Activated naive CD4-positive, alpha-beta T cell treated with anti-CD3 and anti-CD28 coated beads, Interleukin-2, amount 10 ng/mL, durations not matched to agents 7 days and 5 days (primary cell): ENCODE measurements around the gene SMARCA2.
A peak's percentile ranks its signal among the peaks of the same experiment; 100 is the strongest.

Experiments
- CTCF ChIA-PET: fragments of 350-600 bp; sonication (Branson Sonifier 250); formaldehyde crosslinking; loops from one replicate; lab custom pipeline; 2021; ENCODE audit warnings: antibody characterized with exemption; lab: Charles Lee
- DNase-seq: peaks from one replicate; pipeline ENCODE4 v3.0.0-alpha.2; 2020
- H3K27ac Mint-ChIP-seq: one replicate; pipeline ENCODE4 v1.8.0; 2021; ENCODE audit warnings: mild to moderate bottlenecking, moderate library complexity, mixed read lengths
- H3K27me3 Mint-ChIP-seq: one replicate; pipeline ENCODE4 v1.8.0; 2021; ENCODE audit warnings: mild to moderate bottlenecking, mixed read lengths
- H3K36me3 Mint-ChIP-seq: one replicate; pipeline ENCODE4 v1.8.0; 2021; ENCODE audit warnings: mixed read lengths
- H3K4me1 Mint-ChIP-seq: one replicate; pipeline ENCODE4 v1.8.0; 2021; ENCODE audit warnings: mixed read lengths
- H3K4me3 Mint-ChIP-seq: one replicate; pipeline ENCODE4 v1.8.0; 2021; ENCODE audit warnings: mild to moderate bottlenecking, moderate library complexity, mixed read lengths
- H3K9me3 Mint-ChIP-seq: one replicate; pipeline ENCODE4 v1.8.0; 2021; ENCODE audit warnings: mixed read lengths

SMARCA2 gene

GRCh38 chr9:2040828-2041227 is 25.7 kb downstream of the SMARCA2 start:
- Mint-ChIP-seq H3K27me3 (no peaks in the 10 kb centered on the region), H3K27ac (no peak overlapping the region), H3K36me3 (peaks cover 91% of the 10 kb centered on the region), H3K4me1 (peaks cover 46% of the 10 kb centered on the region), H3K9me3 (no peaks in the 10 kb centered on the region), H3K4me3 (no peak overlapping the region)
- no peak for DNase-seq
- CTCF ChIA-PET: no interaction called here

- CTCF ChIA-PET: no interaction called here
- Mint-ChIP-seq H3K36me3 (peaks cover 88% of the 10 kb centered on the region), H3K4me1 (peaks cover 37% of the 10 kb centered on the region), H3K27me3 (no peaks in the 10 kb centered on the region), H3K4me3 (no peak overlapping the region), H3K27ac (no peak overlapping the region), H3K9me3 (no peaks in the 10 kb centered on the region)
- no peak for DNase-seq
These were observed 26.6 kb downstream of the SMARCA2 start for GRCh38 chr9:2041736-2042135.

DNA sequence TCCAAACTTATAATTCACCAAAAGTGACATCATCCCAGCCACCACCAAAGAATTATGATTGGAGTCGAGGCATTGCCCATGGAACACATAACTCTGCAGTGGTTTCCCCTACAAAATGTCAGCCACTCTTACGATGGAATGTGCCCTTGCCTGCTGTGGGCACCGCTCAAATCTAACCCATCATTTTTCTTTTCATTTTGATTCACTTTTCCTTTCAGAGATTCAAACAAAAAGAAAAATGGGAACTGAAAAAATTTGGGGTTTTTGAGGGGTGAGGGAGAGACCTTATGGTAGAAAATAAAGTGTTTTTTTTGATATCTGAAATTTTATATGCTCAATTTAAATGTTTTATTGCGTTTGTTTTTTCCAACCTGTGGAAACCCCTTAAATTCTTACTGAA is 28.1 kb downstream of the SMARCA2 start:
- no peaks in the 10 kb centered on the region for H3K9me3 Mint-ChIP-seq
- H3K27me3 Mint-ChIP-seq: no peaks in the 10 kb centered on the region
- peak overlapping the region; percentile 28 for H3K27ac Mint-ChIP-seq
- no peak overlapping the region for H3K4me3 Mint-ChIP-seq
- peaks cover 30% of the 10 kb centered on the region for H3K4me1 Mint-ChIP-seq
- peaks cover 84% of the 10 kb centered on the region for H3K36me3 Mint-ChIP-seq
- CTCF ChIA-PET: interaction anchor here (0.6 kb wide), 1 partner anchor 1228 kb away, joined by 3 read pairs; no protein-coding TSS in a partner anchor
- DNase-seq: no peak

DNA sequence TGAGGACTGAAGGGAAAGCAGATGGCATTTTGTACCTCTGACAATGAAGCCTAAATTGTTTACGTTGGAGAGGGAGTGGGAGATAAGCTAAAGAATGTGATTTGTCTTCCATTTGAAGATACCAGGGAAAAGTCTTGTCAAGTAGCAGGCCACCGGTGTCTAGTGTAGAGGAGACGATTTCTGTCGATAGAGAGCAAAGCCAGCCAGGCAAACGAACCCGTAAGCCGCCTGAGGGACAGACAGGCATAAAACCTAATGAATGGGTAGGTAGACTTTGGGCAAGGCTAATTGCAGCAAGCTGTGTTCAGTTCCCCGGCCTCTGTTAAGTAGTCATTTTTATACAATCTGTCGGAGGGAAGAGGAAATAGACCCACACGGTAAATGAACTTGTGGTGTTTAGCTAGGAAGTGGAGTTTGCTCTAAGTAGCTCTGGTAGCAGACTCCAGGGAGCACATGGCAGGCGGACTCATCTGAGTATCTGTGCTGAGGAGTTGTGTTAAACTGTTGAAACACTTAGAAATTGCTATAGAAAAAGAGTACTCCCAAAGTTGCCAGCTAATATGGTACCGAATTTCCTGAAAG is 28.8 kb downstream of the SMARCA2 start:
- no peaks in the 10 kb centered on the region for H3K27me3 Mint-ChIP-seq
- CTCF ChIA-PET: interaction anchor here (0.6 kb wide), 1 partner anchor 11 kb away, joined by 3 read pairs; no protein-coding TSS in a partner anchor
- no peak overlapping the region for H3K27ac Mint-ChIP-seq
- peaks cover 30% of the 10 kb centered on the region for H3K4me1 Mint-ChIP-seq
- no peaks in the 10 kb centered on the region for H3K9me3 Mint-ChIP-seq
- no peak overlapping the region for H3K4me3 Mint-ChIP-seq
- DNase-seq: no peak
- peaks cover 84% of the 10 kb centered on the region for H3K36me3 Mint-ChIP-seq

- CTCF ChIA-PET: no interaction called here
- H3K9me3 Mint-ChIP-seq: no peaks in the 10 kb centered on the region
- H3K36me3 Mint-ChIP-seq: peaks cover 83% of the 10 kb centered on the region
- DNase-seq: no peak
- no peak overlapping the region for H3K4me3 Mint-ChIP-seq
- H3K27ac Mint-ChIP-seq: no peak overlapping the region
- no peaks in the 10 kb centered on the region for H3K27me3 Mint-ChIP-seq
- peaks cover 40% of the 10 kb centered on the region for H3K4me1 Mint-ChIP-seq
These were observed 32.1 kb downstream of the SMARCA2 start for GRCh38 chr9:2047144-2047671.

- DNase-seq: no peak
- H3K4me1 Mint-ChIP-seq: peaks cover 44% of the 10 kb centered on the region
- no peak overlapping the region for H3K27ac Mint-ChIP-seq
- no peaks in the 10 kb centered on the region for H3K9me3 Mint-ChIP-seq
- H3K4me3 Mint-ChIP-seq: no peak overlapping the region
- H3K36me3 Mint-ChIP-seq: peaks cover 80% of the 10 kb centered on the region
- H3K27me3 Mint-ChIP-seq: no peaks in the 10 kb centered on the region
- CTCF ChIA-PET: no interaction called here
These were observed 32.8 kb downstream of the SMARCA2 start for GRCh38 chr9:2047916-2048315.

GRCh38 chr9:2050236-2050635 is 35.1 kb downstream of the SMARCA2 start:
- DNase-seq: no peak
- peaks cover 67% of the 10 kb centered on the region for H3K36me3 Mint-ChIP-seq
- no peak overlapping the region for H3K4me3 Mint-ChIP-seq
- no peaks in the 10 kb centered on the region for H3K27me3 Mint-ChIP-seq
- CTCF ChIA-PET: no interaction called here
- H3K4me1 Mint-ChIP-seq: peaks cover 44% of the 10 kb centered on the region
- H3K27ac Mint-ChIP-seq: peak overlapping the region; percentile 45
- no peaks in the 10 kb centered on the region for H3K9me3 Mint-ChIP-seq

- DNase-seq: peak; percentile 87
These were observed 39.0 kb downstream of the SMARCA2 start for GRCh38 chr9:2053883-2054845.

GRCh38 chr9:2055203-2055658 is 40.1 kb downstream of the SMARCA2 start:
- no peaks in the 10 kb centered on the region for H3K27me3 Mint-ChIP-seq
- H3K36me3 Mint-ChIP-seq: peaks cover 77% of the 10 kb centered on the region
- no peak overlapping the region for H3K4me3 Mint-ChIP-seq
- H3K9me3 Mint-ChIP-seq: no peaks in the 10 kb centered on the region
- CTCF ChIA-PET: interaction anchor here (0.6 to 1.2 kb wide), 5 partner anchors 11 to 105 kb away, joined by 3 to 4 read pairs (median 3); no protein-coding TSS in a partner anchor
- DNase-seq: no peak
- H3K4me1 Mint-ChIP-seq: peaks cover 48% of the 10 kb centered on the region
- peak overlapping the region; percentile 14 for H3K27ac Mint-ChIP-seq

More at GRCh38 chr9:2053883-2054845, 39.0 kb downstream of the SMARCA2 start:
- Mint-ChIP-seq H3K27me3 (no peaks in the 10 kb centered on the region), H3K9me3 (no peaks in the 10 kb centered on the region), H3K4me3 (peak overlapping the region; percentile 16), H3K27ac (peak overlapping the region; percentile 94), H3K4me1 (peaks cover 50% of the 10 kb centered on the region), H3K36me3 (peaks cover 74% of the 10 kb centered on the region)
- CTCF ChIA-PET: interaction anchor here (0.6 to 1.3 kb wide), 5 partner anchors 10 to 106 kb away, joined by 3 to 4 read pairs (median 3); no protein-coding TSS in a partner anchor

- Mint-ChIP-seq H3K4me3 (no peak overlapping the region), H3K4me1 (peaks cover 15% of the 10 kb centered on the region), H3K36me3 (peaks cover 80% of the 10 kb centered on the region), H3K27ac (no peak overlapping the region), H3K27me3 (no peaks in the 10 kb centered on the region), H3K9me3 (no peaks in the 10 kb centered on the region)
- CTCF ChIA-PET: no interaction called here
- DNase-seq: no peak
These were observed 44.3 kb downstream of the SMARCA2 start for GRCh38 chr9:2059274-2059929.

DNA sequence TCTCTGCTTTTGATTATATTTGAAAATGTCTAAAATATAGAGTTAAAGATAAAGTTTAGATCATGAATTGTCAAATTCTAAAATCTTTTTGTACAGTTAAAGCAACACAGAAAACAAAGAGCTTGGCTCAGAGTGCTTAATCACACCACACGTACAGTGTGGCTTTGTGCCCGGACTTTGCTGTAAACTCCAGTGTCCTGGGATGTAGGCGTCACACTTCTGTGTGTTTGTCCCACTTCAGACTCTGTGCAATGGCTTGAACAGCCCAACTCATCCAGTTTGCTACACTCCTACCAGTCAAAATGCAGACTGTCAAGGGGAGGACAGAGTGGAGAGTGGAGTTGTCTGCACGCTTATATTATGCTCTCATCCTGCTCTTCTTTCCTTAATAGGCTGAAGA is 45.3 kb downstream of the SMARCA2 start:
- Mint-ChIP-seq H3K9me3 (no peaks in the 10 kb centered on the region), H3K4me1 (peaks cover 5% of the 10 kb centered on the region), H3K27ac (no peak overlapping the region), H3K36me3 (peaks cover 77% of the 10 kb centered on the region), H3K27me3 (no peaks in the 10 kb centered on the region), H3K4me3 (no peak overlapping the region)
- CTCF ChIA-PET: no interaction called here
- DNase-seq: no peak

- Mint-ChIP-seq H3K36me3 (peaks cover 51% of the 10 kb centered on the region), H3K9me3 (no peaks in the 10 kb centered on the region), H3K4me3 (no peak overlapping the region), H3K27me3 (no peaks in the 10 kb centered on the region), H3K27ac (no peak overlapping the region), H3K4me1 (peaks cover 2% of the 10 kb centered on the region)
- CTCF ChIA-PET: no interaction called here
- no peak for DNase-seq
These were observed 50.6 kb downstream of the SMARCA2 start for GRCh38 chr9:2065704-2066103.

DNA sequence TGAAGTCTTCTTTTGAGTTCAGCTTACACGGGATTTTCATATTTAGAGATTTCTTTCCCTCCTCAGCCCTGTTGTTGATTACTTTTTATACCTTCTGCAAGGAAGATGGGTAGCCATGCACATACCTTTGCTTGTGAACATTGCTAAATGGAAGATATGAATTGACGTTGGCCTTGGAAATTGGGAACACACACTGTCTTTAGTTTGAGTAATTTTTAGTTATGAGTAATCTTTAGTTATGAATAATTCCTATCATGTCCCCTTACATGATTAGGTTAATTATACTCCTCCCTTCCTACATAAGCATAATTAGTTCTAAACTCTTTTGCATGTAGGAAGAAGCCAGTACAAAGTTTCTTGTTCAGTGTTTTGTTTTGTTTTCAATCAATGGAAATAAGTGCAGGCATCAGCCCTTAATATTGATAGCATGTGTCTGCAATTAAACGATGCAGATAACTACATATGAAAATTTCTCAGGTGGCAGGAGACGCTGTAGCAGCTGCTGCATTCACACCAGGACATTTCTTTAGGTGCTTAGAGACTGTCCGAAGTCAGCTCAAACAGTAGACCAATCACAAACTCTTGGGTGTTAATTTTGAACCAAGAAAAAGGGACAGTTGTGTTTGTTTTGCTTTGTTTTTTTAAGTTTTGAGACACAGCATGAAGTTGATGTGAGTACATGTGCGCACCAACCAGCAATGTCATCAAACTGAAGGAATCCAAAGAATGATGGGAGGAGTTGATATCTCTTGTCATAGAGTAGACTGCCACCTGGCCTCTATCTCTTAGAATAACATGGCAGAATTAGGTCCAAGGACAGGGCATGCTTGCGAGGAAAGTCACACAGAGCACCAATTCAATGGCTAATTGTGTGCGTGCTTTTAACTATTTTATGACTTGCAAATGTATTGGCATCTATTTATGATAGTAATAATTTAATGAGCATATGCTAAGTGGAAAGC is 51.4 kb downstream of the SMARCA2 start:
- Mint-ChIP-seq H3K4me1 (peaks cover 2% of the 10 kb centered on the region), H3K36me3 (peaks cover 49% of the 10 kb centered on the region), H3K9me3 (no peaks in the 10 kb centered on the region), H3K27me3 (no peaks in the 10 kb centered on the region), H3K27ac (peak overlapping the region; percentile 33), H3K4me3 (no peak overlapping the region)
- CTCF ChIA-PET: no interaction called here
- DNase-seq: no peak
